ENCODE results near the gene OR52E4.

The OR52E4 gene

DNA sequence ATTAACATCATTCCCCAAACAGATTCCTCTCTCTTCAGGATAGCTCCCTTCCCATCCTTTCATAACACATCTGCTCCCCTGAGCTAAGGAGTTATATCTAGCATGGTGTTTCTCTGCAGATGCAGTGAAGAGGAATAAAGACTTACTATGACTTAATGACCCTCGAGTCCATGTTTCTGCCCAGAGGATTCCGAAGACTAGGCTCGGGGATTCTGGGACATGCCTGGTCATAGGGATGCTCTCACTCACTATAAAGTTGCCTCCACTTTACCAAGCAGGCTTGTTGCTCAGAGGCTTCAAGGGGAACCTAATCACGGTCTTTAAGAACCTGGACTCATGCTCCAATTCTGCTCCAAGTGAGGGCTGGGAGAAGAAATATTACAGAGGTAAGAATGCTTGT lies at the start of gene OR52E4:
TSS of gene OR52E4 (plus strand) at position 301 of the 400 bp plus-strand sequence. CDS start 3,664 bp downstream, outside the sequence.
- no peak for DNase-seq

DNA sequence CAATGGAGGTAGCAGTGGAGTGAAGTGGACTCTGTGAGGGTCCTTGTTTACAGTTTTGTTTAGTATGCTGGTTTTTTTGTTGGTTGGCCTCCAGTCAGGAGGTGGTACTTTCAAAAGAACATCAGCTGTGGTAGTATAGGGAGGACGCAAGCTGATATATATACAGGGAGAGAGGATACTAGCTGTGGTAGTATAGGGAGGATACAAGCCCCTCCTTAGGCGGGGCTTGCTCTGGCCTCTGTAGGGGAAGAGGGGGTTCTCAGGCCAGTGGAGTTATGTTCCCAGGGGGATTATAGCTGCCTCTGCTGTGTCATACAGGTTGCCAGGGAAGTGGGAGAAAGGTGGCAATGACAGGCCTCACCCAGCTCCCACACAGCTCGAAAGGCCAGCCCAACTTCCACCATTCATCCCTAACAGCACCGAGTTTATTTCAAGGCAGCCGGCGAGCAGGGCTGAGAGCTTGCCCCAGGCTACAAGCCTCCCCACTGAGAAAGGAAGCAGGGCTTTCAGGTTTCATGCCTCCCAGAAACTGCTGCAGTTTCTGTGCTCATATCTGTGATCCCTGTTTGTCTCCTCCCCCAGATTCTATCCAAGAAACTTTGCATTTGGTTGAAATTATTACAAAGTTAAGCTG lies 49.1 kb upstream of the OR52E4 start:
- no peak for DNase-seq

DNA sequence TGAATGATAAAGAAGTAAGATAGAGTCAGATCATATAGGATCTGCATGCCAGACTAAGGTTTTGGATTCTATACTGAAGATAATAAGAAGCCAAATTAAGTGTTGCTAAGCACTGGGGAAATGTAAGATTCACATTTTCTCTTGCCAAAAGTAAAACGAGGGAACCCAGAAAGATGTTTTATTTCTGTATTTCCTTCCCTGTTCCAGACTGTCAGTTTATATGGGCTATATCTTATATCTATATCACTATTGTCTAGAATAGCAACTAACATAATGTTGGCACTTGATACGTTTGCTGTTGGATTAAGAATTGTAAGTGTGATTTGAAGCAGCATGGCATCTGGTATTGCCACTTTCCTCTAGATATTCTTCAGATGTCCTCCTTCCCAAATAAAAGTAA lies 47.0 kb upstream of the OR52E4 start:
- no peak for DNase-seq

DNA sequence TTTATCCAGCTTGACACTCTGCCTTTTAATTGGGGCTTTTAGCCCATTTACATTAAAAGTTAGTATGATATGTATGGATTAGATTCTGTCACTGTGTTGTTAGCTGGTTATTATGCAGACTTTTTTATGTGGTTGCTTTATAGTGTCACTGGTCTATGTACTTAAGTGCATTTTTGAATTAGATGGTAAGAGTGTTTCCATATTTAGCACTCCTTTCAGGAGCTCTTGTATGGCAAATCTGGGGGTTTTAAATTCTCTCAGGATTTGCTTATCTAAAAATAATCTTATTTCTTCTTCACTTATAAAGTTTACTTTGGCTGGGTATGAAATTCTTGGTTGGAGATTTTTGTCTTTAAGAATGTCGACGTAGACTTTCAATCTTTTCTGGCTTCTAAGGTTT lies 42.7 kb upstream of the OR52E4 start:
- no peak for DNase-seq

DNA sequence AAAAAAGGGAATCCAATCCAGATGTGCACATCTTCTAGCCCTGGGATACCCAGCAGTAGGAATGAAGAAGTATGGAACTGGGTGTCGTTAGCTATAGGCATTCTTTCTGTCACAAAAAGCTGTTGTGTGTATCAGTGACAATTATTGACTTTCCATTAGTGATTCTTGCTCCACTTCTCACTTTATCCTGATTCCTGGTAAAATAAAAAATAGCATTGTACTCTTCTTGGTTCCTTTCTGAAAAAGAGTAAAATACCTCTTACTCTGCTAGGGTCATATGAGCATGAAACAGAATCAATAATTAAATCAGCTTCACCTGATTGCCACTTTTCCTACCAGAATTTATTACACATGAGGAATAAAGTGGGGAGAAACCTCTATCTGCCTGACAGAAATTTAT lies 38.6 kb upstream of the OR52E4 start, which contains the start of gene OR52E6:
TSS of gene OR52E6 (minus strand) at position 101 of the 400 bp plus-strand sequence. CDS start at position 101, 0 bp downstream.
- no peak for DNase-seq

DNA sequence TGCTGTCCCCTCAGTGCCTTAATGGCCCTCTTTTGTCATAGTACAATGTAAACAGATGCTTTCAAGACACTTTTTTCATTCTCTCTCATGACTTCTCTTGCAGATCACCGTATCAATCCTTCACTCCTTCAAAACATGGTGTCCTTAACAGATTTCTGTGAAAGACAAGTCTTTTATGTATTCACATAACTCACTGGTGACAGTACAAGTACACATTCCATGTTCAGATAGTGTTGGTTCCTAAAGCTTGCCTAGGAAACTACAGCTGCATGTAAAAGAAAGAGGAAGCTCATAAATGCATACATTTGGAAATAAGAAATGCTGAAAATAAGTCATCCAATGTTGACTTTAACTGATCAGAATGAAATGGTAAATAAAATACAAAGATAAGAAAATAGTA lies 33.7 kb upstream of the OR52E4 start:
- DNase-seq, result no peak

DNA sequence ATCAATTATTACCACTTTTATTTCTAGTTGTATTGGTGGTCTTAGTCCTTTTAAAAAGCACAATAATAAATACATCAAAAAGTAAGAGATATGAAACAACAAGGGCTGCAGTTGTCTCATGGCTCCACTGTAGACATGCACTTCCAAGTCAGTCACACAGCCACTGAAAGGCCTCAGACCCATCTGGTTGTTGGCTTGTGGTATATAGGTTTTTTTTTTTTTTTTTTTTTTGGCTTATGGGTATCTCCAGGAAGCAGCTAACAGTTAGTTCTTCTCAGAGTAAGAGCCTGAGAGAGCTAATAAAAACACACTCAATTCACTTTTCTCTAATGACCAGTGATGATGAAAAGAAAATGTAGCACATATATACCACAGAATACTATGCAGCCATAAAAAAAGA lies 32.7 kb upstream of the OR52E4 start:
- no peak for DNase-seq

DNA sequence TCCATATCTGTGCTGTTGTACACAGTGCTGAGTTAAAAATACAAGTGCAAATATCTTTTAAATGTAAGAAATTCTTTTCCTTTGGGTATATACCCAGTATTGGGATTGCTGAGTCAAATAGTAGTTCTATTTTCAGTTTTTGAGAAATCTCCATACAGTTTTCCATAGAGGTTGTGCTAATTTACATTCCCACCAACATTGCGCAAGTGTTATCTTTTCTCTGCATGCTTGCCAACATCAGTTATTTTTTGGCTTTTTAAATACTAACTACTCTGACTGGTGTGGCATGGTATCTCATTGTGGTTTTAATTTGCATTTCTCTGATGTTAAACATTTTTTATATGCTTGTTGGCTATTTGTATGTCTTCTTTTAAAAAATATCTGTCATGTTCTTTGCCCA lies 29.4 kb upstream of the OR52E4 start:
- no peak for DNase-seq

DNA sequence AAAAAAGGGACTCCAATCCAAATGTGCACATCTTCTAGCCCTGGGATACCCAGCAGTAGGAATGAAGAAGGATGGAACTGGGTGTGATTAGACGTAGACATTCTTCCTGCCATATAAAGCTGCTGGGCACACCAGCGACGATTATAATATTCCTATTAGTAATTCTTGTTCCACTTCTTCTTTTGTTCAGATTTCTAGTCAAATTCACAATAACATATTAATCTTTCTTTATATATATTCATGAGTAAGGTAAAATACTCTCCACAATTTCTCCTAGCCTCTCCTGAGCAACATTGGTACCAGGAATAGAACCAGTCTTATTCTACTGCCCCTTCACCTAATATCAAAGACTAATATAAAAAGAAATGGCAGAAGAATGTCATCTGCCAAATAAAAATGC lies 22.8 kb upstream of the OR52E4 start, which contains the start of gene OR52E8:
TSS of gene OR52E8 (minus strand) at position 101 of the 400 bp plus-strand sequence. CDS start at position 101, 0 bp downstream.
- no peak for DNase-seq

DNA sequence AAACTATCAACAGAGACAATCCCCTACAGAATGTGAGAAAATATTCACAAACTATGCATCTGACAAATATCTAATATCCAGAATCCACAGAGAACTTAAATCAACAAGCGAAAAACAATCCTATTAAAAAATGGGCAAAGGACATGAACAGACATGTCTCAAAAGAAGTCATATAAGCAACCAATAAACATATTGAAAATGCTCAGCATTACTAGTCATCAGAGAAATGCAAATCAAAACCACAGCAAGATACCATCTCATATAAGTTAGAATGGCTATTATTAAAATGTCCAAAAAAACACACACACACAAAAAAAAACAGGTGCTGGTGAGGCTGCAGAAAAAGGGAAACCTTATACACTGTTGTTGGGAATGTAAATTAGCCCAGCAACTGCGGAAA lies 14.6 kb upstream of the OR52E4 start:
- DNase-seq, result no peak

DNA sequence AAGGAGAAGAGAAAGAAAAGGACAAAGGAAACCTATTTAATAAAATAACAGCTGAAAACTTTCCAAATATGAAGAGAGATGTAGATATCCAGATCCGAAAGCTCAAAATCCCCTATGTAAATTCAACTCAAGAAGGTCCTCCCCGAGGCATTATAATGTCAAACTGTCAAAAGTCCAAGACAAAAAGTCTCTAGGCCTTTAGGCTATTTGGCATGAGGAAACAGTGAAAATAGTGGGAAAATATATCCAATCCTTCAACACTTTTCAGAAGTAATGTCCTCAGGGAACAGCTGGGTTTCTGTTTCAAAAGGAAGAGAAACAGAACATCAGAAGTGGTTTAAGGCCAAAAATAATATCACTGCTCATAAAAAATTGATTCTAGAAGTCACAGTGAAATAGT lies 1.9 kb upstream of the OR52E4 start:
- no peak for DNase-seq

DNA sequence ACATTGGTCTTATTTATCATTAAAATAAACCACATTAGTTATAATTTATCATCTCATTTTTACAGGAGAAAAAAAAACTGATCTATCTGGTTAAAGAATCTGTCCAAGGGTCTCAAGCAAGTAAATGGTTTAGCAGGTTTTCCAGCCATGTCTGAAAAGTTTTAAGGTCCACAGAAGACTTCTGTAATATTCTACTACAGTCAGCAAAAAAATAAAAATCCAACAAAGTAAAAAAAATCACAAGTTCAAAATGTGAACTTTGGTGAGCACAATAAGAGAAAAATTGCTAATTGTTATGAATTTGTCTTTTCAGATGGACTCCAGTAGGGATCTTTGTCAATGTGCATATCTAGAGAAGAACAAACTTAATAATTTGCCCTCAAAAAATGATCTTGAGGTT lies 1.3 kb downstream of the OR52E4 start:
- DNase-seq, result no peak

DNA sequence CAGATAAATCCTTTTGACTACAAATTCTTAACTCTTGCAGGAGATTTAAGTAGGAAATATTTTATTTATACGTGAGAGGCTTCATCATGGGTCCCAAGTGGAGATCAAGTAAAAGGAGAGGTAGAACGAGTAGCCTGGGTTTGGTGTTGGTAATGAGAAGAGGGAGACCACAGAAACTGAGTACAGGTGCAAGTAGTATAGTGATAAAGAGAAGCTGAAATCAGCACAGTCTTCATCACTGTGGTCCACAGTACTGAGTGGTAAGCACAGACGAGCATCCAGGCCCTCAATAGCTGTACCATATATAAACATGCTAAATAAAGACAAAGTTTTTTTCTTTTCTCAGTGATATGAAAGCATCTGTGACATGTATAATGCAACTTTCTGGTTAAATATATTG lies 6.7 kb downstream of the OR52E4 start:
- no peak for DNase-seq

DNA sequence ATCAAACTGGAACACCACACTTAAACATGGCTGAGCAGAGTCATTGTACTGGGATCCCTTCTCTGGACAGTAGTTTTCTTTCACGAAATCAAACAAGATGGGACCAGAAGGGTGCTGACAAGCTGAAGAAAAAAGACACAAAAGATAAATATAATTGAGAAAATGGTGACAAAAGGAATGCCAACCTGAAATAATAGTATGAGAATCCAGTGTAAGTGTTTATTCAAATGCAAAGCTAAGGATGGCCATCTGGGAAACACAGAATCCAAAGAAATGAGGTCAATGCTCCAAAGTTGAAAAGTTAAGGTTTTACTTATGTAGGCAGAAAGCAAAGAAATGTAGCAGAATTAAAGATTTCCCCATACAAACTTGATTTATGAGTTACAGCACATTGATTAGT lies 7.2 kb downstream of the OR52E4 start:
- no peak for DNase-seq

DNA sequence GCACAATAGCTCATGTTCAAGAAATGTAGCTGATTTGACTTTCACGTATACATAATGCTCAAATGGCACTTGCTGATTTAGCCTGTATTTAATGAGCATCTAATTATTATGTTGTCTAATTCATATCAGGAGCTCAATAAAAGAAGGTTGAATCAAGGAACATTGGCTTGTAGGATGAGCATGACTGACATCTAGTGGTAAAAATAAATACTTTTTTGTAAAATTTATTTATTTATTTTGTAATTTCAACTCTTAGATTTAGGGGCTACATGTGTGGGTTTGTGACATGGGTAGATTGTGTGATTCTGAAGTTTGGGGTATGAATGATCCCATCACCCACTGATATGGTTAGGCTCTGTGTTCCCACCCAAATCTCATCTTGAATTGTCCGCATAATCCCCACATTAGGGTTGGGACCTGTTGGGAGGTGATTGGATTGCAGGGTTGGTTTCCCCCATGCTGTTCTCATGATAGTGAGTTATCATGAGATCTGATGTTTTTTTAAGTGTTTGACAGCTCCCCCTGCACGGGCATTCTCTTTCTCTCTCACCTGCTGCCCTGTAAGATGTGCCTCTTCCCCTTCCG lies 10.9 kb downstream of the OR52E4 start:
- no peak for DNase-seq

DNA sequence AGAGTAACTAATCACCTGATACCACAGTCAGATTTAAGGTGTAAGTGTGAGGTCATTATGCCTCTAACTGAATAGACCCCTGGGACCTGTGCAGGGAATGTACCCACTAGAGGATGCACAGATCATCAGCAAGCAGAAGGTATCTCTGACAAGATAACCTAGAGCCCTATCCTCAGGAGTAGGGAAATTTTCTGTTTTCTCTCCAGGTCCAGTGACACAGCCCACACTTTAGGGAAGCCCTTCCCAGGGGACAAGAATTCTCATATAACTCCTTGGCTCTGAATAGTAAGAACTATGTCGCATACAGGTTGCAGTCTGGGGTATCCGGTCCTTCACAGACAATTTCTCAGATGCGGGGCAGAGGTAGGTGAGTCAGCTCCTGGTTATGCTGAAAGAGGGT lies 12.5 kb downstream of the OR52E4 start, which contains the start of gene OR52E5:
TSS of gene OR52E5 (plus strand) at position 301 of the 400 bp plus-strand sequence. CDS start 7,569 bp downstream, outside the sequence.
- no peak for DNase-seq

DNA sequence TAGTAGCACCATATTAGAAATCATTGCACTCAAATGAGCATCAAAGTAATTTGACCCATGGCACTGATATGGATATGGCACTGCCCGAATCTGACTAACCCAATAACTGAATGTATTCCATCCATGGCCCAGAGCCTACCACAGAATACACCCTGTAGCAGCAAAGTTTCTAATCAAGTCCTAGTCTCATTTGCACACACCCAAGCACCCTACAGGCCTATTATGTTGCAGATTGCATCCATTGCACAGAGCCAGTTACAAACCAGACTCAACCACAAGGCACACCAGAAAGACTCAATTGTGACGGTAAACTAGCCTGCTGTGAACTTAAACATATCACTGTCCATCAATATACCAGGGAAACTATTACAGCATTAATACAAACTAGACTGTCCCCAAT lies 19.1 kb downstream of the OR52E4 start:
- no peak for DNase-seq

DNA sequence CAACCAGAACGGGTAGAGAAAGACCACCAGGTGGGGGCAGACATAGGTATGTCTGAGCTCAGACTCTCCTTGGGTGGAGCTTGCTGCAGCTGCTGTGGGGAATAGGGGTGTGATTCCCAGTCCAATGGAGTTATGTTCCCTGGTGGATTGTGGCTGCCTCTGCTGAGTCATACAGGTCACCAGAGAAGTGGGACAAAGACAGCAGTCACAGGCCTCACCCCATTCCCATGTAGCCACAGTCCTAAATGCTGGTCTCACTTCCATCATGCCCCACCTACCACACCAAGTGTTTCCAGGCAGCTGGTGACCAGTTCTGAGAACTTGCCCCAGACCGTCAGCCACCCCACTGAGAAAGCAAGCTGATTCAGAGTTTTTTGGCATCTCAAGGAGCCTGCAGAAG lies 30.1 kb downstream of the OR52E4 start:
- DNase-seq, result no peak

DNA sequence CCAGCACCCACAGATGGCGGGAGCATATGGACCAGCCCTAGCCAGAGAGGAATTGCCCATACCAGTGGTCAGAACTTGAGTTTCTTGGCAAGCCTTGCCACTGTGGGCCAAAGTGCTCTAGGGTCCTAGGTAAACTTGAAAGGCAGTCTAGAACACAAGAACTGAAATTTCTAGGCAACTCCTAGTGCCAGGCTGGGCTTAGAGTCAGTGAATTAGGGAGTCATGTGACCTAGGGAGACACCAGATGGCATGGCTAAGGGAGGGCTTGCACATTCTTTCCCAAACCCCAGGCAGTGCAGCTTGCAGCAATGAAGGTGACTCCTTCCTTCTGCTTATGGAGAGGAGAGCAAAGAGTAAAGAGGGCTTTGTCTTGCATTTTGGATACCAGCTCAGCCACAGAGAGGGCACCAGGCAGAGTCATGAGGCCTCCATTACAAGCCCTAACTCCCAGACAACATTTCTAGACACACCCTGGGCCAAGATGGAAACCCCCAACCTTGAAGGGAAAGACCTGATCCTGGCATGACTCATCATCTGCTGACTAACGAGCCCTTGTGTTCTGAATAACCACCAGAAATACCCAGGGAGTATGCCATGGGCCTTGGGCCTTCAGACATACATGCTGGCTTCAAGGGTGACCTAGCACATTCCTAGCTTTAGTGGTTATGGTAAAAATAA lies 42.5 kb downstream of the OR52E4 start:
- no peak for DNase-seq

DNA sequence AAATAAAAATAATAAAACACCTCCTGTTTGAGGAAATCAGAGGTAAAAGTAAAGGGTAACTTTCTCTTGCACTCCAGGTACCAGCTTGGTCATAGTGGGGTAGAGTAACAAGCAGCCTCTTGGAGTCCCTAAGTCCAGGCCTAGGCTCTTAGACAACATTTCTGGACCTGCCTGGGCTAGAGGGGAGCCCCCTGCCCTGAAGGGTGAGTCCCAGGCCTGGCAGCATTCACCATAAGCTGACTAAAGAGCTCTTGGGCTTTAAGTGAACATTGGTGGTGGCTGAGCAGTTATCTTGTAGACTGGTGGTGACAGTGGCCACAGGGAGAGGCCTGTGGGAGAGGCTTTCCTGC lies 43.0 kb downstream of the OR52E4 start:
- DNase-seq, result no peak

DNA sequence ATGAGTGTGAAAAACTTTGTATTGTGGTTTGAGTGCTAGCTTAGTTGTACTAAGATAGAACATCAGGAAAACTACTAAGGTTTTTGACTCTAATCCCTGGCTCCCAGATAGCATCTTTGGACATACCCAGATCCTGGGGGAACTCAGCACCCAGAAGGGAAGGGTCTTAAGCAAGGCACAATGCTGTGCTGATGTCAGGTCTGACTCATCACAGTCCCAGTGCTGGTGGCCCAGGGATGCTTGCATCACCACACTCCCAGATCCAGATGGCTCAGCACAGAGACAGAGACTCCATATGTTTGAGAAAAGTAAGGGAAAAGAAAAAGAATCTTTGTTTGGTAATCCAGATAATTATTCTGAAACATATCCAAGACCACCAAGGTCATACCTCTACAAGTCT lies 43.4 kb downstream of the OR52E4 start:
- DNase-seq, result no peak

DNA sequence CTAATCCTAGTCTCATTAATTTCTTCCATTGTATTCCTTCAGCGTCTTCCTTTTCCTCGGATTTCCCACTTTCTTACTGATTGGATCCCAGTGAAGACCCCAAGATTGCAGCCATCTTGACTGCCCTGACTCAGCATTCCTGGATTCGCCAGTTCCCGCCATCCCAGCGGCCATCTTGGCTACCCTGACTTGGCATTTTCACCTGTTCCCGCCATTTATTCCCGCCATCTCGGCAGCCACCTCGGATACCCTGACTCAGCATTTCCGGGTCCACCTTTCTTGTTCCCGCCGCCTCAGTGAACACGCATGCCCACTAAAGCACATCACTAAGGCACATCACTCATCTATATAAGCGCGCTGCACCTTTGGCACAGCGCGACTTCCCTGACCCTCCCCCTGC lies 47.8 kb downstream of the OR52E4 start:
- no peak for DNase-seq

DNA sequence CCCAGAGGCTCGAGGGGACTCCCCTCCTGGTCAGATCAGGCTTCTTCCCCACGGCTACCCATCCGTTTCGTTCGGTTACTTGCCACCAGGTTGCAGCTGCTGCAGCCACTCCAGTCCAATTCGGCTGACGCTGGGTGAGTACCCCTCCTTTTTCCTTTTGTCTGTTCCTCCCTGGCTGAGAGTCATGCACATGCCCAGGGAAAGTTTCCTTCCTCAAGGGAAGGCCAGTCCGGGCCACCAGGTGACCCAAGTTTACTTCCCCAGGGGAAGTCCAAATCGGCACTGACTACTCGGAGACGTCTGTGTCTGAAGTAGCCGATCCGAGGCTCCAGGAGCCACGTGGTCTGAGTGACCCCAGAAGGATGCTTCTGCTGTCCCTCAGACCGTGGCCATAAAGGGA lies 48.4 kb downstream of the OR52E4 start:
- DNase-seq, result no peak

Data from femur (tissue), 1 donor.